OCI-M1 (cell line): ENCODE measurements around the gene ATG9A.
"Not testable (repeated sequence)": the region's sequence is repeated elsewhere in the genome, so short reads cannot be mapped to it uniquely, and the experiment has no call there.

Source experiments
- DNase-seq: peaks from one replicate; lab custom pipeline; 2025; lab: John Stamatoyannopoulos, UW

Gene ATG9A

GRCh38 chr2:219207134-219207883, 22.1 kb downstream of the ATG9A start:
- DNase-seq = no peak

GRCh38 chr2:219206328-219207133, 22.9 kb downstream of the ATG9A start, which contains the start of gene ZFAND2B:
Gene ZFAND2B (plus strand): TSS chr2:219206782. CDS start chr2:219206988, 206 bp downstream.
- DNase-seq = peak; percentile 95

- DNase-seq = no peak
Observed at GRCh38 chr2:219205981-219206327, 23.5 kb downstream of the ATG9A start.

- DNase-seq = no peak
Observed at GRCh38 chr2:219205165-219205538, 24.3 kb downstream of the ATG9A start.

- DNase-seq = no peak
Observed at GRCh38 chr2:219204425-219205164, 24.8 kb downstream of the ATG9A start.

GRCh38 chr2:219201331-219201730, 28.1 kb downstream of the ATG9A start:
- DNase-seq = not testable (repeated sequence)

GRCh38 chr2:219200502-219201326, 28.7 kb downstream of the ATG9A start:
- not testable (repeated sequence) for DNase-seq

- DNase-seq = no peak
Observed at GRCh38 chr2:219199470-219200211, 29.8 kb downstream of the ATG9A start.

- no peak for DNase-seq
Observed at GRCh38 chr2:219198974-219199373, 30.5 kb downstream of the ATG9A start.

- DNase-seq = no peak
Observed at GRCh38 chr2:219197388-219197787, 32.0 kb downstream of the ATG9A start.

- DNase-seq = no peak
Observed at GRCh38 chr2:219186754-219187456, 42.5 kb downstream of the ATG9A start.

GRCh38 chr2:219184121-219184520, 45.3 kb downstream of the ATG9A start:
- no peak for DNase-seq

- no peak for DNase-seq
Observed at GRCh38 chr2:219183151-219183772, 46.2 kb downstream of the ATG9A start.

- DNase-seq = no peak
Observed at GRCh38 chr2:219182331-219183150, 46.9 kb downstream of the ATG9A start.

GRCh38 chr2:219181531-219181930, 47.9 kb downstream of the ATG9A start:
- DNase-seq = no peak

GRCh38 chr2:219180961-219181360, 48.5 kb downstream of the ATG9A start:
- DNase-seq = no peak

GRCh38 chr2:219179601-219180465, 49.6 kb downstream of the ATG9A start:
- DNase-seq = no peak
